Testis (tissue), 2 donors: ENCODE results near the gene ANKRD60.

Experiments
- POLR2A ChIP-seq: fragments of 450-650 bp; IDR thresholded peaks from one replicate; pipeline ENCODE4 v1.6.1; 2017; ENCODE audit warnings: antibody characterized with exemption, mild to moderate bottlenecking, moderate library complexity
- TF ChIP-seq, protein P1 (sequence below), 3 experiments: fragments of 450-650 bp in 2 of 3; fragments of 200-600 bp in 1 of 3; sonication (generic) in 1 of 3; IDR thresholded peaks; one replicate each; pipeline ENCODE4 v1.5.1; 2016 to 2019; ENCODE audit warnings: antibody characterized with exemption in 3 of 3, mild to moderate bottlenecking in 2 of 3, moderate library complexity in 1 of 3

- TF ChIP-seq POLR2A, result no peak
- TF ChIP-seq, protein P1, sequence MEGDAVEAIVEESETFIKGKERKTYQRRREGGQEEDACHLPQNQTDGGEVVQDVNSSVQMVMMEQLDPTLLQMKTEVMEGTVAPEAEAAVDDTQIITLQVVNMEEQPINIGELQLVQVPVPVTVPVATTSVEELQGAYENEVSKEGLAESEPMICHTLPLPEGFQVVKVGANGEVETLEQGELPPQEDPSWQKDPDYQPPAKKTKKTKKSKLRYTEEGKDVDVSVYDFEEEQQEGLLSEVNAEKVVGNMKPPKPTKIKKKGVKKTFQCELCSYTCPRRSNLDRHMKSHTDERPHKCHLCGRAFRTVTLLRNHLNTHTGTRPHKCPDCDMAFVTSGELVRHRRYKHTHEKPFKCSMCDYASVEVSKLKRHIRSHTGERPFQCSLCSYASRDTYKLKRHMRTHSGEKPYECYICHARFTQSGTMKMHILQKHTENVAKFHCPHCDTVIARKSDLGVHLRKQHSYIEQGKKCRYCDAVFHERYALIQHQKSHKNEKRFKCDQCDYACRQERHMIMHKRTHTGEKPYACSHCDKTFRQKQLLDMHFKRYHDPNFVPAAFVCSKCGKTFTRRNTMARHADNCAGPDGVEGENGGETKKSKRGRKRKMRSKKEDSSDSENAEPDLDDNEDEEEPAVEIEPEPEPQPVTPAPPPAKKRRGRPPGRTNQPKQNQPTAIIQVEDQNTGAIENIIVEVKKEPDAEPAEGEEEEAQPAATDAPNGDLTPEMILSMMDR (IDR thresholded peaks at IDR 0.05), result no peak
These were observed 33.4 kb downstream of the ANKRD60 start for GRCh38 chr20:58195047-58195446.
